DOHH2 (cell line): ENCODE results near the gene MLLT10.

Experiments used
- H3F3A ChIP-seq: fragments of 200-600 bp; sonication (generic), shearing (Covaris generic); 2 replicates; pipeline ENCODE4 v1.6.0; 2016; ENCODE audit warnings: antibody characterized with exemption, mild to moderate bottlenecking; ENCODE audit not compliant: control insufficient read depth, insufficient read depth
- H3K27ac ChIP-seq: fragments of 200-600 bp; sonication (generic); 2 replicates; pipeline ENCODE4 v1.5.1; 2014; ENCODE audit warnings: low read depth, mild to moderate bottlenecking, low read length, moderate library complexity
- H3K27me3 ChIP-seq: fragments of 200-600 bp; sonication (generic); 2 replicates; pipeline ENCODE4 v1.6.1; 2014; ENCODE audit warnings: mild to moderate bottlenecking, low read length, mixed read lengths; ENCODE audit not compliant: control insufficient read depth
- H3K36me3 ChIP-seq: fragments of 200-600 bp; sonication (generic); 2 replicates; pipeline ENCODE4 v1.6.1; 2014; ENCODE audit warnings: mild to moderate bottlenecking, low read length, moderate library complexity, mixed read lengths; ENCODE audit not compliant: control insufficient read depth
- H3K4me1 ChIP-seq: fragments of 200-600 bp; sonication (generic); 2 replicates; pipeline ENCODE4 v1.6.1; 2014; ENCODE audit warnings: mild to moderate bottlenecking, low read length, mixed read lengths; ENCODE audit not compliant: control insufficient read depth
- H3K4me2 ChIP-seq: fragments of 200-600 bp; sonication (generic); 2 replicates; pipeline ENCODE4 v1.6.0; 2014; ENCODE audit warnings: mild to moderate bottlenecking, low read length, moderate library complexity
- H3K4me3 ChIP-seq: fragments of 200-600 bp; sonication (generic); 2 replicates; pipeline ENCODE4 v1.5.1; 2014; ENCODE audit warnings: mild to moderate bottlenecking, low read length, mixed read lengths
- H3K79me2 ChIP-seq: fragments of 200-600 bp; sonication (generic); 2 replicates; pipeline ENCODE4 v1.6.1; 2014; ENCODE audit warnings: mild to moderate bottlenecking, low read length, mixed read lengths; ENCODE audit not compliant: control insufficient read depth
- H3K9me2 ChIP-seq: fragments of 200-600 bp; sonication (generic); replicated peaks from 2 replicates; pipeline ENCODE4 v1.6.1; 2014; ENCODE audit warnings: mild to moderate bottlenecking, low read length, mixed read lengths; ENCODE audit not compliant: control insufficient read depth
- H3K9me3 ChIP-seq: fragments of 200-600 bp; sonication (generic); 2 replicates; pipeline ENCODE4 v1.6.1; 2014; ENCODE audit warnings: antibody characterized with exemption, low read length, mixed read lengths; ENCODE audit not compliant: control insufficient read depth, insufficient read depth
- H4K20me1 ChIP-seq: fragments of 200-600 bp; sonication (generic); 2 replicates; pipeline ENCODE4 v1.6.0; 2014; ENCODE audit warnings: low read depth, mild to moderate bottlenecking, antibody characterized with exemption, low read length, moderate library complexity; ENCODE audit not compliant: control insufficient read depth, insufficient read depth
- CTCF ChIP-seq: fragments of 200-600 bp; sonication (generic); IDR thresholded peaks from one replicate; pipeline ENCODE4 v1.5.1; 2014; ENCODE audit warnings: antibody characterized with exemption, mild to moderate bottlenecking, low read depth, low read length; ENCODE audit not compliant: poor library complexity, severe bottlenecking
- EZH2phosphoT487 ChIP-seq: fragments of 200-600 bp; sonication (generic); IDR thresholded peaks from 2 replicates; pipeline ENCODE4 v1.6.1; 2017; ENCODE audit warnings: borderline replicate concordance, mild to moderate bottlenecking, antibody characterized with exemption, low read length, moderate library complexity, mixed read lengths

Gene MLLT10

GRCh38 chr10:21521751-21522533 lies 12.1 kb upstream of the MLLT10 start:
- Histone ChIP-seq H3K4me3 (no peak overlapping the region), H3K27ac (no peak overlapping the region), H3K9me3 (no peaks in the 10 kb centered on the region), H3K9me2 (no peaks in the 10 kb centered on the region), H3F3A (peaks cover 17% of the 10 kb centered on the region), H3K36me3 (no peaks in the 10 kb centered on the region), H3K79me2 (no peaks in the 10 kb centered on the region), H3K27me3 (peaks cover 31% of the 10 kb centered on the region), H3K4me2 (no peak overlapping the region), H4K20me1 (peaks cover 2% of the 10 kb centered on the region; the same call in 1 of the 2 replicates), H3K4me1 (peaks cover 54% of the 10 kb centered on the region)
- TF ChIP-seq EZH2phosphoT487 (no peak), CTCF (no peak)

- no peaks in the 10 kb centered on the region for H3K9me2 ChIP-seq
- H3K36me3 ChIP-seq = no peaks in the 10 kb centered on the region
- H3K4me1 ChIP-seq = peaks cover 56% of the 10 kb centered on the region
- H3K79me2 ChIP-seq = no peaks in the 10 kb centered on the region
- no peak overlapping the region for H3K4me3 ChIP-seq
- H3F3A ChIP-seq = peaks cover 24% of the 10 kb centered on the region
- no peak overlapping the region for H3K27ac ChIP-seq
- 0 out of 2 replicates have a peak, but pooled peaks cover 2% of the 10 kb centered on the region for H4K20me1 ChIP-seq
- no peaks in the 10 kb centered on the region for H3K9me3 ChIP-seq
- H3K27me3 ChIP-seq = peaks cover 23% of the 10 kb centered on the region
- no peak overlapping the region for H3K4me2 ChIP-seq
- TF ChIP-seq CTCF (no peak), EZH2phosphoT487 (no peak)
Observed at GRCh38 chr10:21522631-21523406, 11.2 kb upstream of the MLLT10 start.

DNA sequence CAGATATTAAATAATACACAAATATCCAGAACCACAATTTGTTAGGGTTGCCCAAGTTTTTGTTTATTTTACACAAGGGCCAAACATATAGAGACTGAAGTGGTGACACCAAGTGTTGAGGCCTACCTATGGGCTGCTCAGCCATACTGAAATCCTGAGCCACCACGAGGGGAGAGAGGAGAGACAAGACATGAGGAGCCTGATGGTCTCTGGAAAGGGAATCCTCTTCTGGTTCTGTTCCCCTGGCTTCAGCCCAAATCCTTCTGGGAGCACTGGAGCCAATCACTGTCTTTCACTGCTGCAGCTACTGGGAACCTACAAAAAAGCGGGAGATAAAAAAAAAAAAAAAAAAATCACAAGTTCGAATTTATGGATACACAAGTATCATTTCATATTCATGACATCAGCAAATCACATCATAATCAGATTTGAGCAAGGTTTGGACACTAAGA lies 10.4 kb upstream of the MLLT10 start:
- Histone ChIP-seq H3K9me3 (no peaks in the 10 kb centered on the region), H3K27ac (no peak overlapping the region), H3K4me2 (no peak overlapping the region), H3F3A (peaks cover 31% of the 10 kb centered on the region), H3K9me2 (no peaks in the 10 kb centered on the region), H3K4me3 (no peak overlapping the region), H3K36me3 (no peaks in the 10 kb centered on the region), H3K27me3 (peaks cover 16% of the 10 kb centered on the region), H4K20me1 (no peaks in the 10 kb centered on the region), H3K4me1 (peaks cover 56% of the 10 kb centered on the region), H3K79me2 (no peaks in the 10 kb centered on the region)
- TF ChIP-seq EZH2phosphoT487 = no peak
- TF ChIP-seq CTCF = no peak
